GM19372 (cell line): ENCODE results near the gene CYP26C1.

Source experiments
- ATAC-seq: cut with Tn5 transposase; IDR thresholded peaks from one replicate; pipeline ENCODE4 v1.9.1; 2021; ENCODE audit warnings: mild to moderate bottlenecking, low read depth, moderate library complexity; ENCODE audit not compliant: unreplicated experiment

The CYP26C1 gene

DNA sequence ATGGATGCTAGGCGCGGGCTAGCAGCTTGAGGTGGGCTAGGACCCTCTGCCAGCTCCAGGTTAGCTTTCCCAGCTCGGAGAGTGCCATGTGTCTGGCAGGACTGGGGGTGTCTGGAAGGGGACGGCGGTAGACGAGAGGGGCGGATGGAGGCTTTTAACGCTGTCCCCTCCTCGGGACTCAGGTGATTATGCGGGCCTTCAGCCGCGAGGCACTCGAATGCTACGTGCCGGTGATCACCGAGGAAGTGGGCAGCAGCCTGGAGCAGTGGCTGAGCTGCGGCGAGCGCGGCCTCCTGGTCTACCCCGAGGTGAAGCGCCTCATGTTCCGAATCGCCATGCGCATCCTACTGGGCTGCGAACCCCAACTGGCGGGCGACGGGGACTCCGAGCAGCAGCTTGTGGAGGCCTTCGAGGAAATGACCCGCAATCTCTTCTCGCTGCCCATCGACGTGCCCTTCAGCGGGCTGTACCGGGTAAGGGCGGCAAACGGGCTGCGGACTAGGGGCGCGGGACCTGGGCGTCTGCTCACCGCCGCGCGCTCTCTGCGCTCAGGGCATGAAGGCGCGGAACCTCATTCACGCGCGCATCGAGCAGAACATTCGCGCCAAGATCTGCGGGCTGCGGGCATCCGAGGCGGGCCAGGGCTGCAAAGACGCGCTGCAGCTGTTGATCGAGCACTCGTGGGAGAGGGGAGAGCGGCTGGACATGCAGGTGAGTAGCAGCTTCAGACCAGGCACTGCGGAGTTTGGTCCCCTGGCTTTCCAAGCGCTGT, 14.2 kb downstream of the CYP26C1 start:
- no peak for ATAC-seq

DNA sequence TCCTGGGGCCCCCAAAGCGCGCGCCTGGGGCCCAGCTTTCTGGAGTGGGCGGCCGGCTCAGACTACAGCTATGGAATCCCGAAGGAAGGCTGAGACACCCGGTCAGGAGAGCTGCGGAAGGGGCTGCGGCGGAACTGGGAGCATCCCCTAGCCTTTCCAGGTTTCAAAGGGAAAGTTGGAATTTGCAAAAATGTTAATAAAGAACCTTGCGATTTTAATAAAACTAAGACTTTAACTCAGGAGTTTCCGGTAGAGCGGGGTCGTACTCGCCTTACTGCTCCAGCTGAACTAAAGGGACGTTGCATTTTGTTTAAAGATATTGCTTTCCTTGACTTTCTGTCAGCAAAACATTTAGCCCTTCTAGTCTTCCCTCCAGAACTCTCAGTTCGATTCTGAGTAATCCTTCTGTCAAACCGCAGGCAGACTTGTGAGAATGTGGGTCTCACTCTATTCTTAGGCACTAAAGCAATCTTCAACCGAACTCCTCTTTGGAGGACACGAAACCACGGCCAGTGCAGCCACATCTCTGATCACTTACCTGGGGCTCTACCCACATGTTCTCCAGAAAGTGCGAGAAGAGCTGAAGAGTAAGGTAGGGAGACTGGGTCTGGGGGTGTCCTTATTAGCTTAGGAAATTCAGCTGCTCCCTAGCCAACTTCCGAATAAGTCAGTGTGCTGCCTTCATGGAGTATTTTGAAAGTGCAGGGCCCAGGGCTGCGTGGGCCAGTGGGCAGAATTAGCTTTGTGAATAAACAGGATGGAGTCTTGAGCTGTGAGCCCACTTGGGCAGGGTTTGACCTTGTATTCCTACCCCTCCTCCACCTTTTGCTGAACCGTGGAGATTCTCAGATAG, 15.0 kb downstream of the CYP26C1 start:
- ATAC-seq: no peak

DNA sequence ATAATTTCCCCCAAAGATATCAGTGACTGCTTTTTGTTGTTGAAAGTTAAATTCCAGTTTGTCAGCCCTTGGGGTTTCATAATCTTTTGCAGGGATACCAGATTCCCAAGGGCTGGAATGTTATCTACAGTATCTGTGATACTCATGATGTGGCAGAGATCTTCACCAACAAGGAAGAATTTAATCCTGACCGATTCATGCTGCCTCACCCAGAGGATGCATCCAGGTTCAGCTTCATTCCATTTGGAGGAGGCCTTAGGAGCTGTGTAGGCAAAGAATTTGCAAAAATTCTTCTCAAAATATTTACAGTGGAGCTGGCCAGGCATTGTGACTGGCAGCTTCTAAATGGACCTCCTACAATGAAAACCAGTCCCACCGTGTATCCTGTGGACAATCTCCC, 16.3 kb downstream of the CYP26C1 start:
- ATAC-seq: no peak

DNA sequence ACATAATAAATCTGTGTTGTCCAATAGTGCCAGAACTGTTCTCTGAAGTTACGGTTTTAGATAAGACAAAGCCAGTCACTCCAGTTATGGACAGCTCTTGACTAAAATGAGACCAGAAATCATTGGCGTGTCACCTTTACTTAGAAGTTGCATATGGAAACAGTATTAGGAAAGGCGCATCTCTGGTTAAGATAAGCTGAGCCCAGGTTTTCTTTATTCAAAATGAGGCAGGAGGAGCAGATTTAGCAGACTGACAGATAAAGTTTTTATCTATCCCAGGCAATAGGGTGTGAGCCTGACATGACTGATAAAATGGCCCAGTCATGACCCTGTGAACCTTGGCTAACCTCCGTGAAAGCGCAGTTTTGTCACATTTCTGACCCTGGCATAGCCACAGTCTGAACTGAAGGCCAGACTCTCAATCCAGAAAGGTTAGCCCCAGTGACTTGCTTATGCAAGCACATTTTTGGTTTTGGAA, 17.3 kb downstream of the CYP26C1 start:
- ATAC-seq: no peak

DNA sequence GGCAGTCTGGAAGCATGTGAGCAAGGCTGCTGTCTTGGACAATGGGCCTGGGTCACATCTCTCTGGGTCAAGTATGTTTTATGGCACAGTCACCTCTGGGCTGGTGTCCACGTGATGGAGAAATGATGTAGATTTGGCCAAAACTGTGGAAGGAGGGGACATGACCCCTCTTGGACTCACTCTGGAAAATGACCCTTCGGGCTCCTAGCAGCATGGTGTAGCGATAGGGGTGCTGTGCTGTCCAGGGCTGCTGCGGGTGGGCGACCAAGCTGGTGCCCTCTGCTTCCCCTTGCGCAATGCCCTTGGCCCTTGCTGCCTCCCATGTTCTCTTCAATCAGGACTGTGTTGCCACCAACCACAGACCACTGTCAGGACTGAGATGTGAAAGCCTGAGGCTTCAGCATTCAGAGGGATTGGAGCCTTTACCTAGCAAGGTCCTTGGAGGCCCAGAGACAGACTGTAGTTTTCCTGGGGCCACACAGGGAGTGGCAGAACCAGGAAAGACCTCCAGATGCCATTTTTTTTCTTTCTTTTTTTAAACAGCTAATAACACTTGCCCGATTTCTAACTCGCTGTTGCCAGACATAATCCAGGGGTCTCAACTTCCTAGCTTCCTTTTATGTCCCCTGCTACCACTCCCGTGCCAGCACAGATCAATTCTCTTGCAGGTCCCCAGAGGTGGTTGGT, 19.2 kb downstream of the CYP26C1 start:
- ATAC-seq: no peak

DNA sequence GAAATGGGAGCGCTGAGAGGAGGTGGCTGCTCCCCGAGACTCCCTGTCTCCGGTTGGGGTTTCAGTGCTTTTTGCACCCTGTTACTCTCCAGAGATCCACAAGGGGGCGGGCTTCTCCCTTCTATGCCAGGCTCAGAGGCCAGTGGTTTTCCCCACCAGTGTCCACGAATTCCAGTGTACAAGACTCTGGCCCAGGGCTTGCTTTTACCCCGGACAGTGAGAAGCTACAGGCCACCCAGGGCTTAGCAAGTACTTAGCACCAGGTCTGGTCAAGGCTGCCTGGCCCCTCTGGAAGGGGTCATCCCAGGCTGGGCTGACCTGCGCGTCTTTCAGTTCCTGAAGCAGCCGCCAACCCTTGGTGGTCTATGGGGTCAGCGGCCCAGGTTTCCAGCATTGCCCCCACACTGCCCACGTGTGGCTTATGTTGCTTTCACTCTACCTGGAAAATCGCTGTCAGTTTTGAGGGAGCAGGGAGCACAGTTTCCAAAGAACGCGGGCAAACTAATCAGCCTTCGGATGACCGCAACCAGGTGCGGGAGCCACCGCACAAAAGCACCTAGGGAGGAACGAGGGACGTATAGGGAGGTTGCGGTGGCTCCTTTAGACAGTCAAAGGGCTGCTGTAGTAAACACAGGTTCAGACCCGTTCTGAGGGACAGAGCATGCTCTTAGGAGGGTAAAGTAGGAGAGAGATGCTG, 19.9 kb downstream of the CYP26C1 start:
- ATAC-seq: no peak

DNA sequence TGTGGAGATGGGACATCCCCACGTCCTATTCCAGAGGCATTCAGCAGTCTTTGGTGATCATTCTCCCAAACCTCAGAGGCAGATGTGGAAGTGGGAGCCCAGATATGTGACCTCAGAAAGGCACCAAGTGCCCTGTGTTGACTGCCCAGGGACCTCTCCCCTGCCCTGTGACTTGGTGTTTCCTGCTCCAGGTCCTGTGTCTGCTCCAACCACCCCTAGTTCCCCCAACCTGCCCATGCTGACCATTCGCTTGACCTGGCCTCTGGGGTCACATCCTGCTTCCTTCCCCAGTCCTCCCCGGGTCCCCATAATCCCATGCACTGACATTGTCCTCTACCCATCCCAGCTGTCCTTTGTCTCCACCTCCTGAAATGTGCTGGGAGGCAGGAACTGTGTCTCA, 20.7 kb downstream of the CYP26C1 start:
- no peak for ATAC-seq

DNA sequence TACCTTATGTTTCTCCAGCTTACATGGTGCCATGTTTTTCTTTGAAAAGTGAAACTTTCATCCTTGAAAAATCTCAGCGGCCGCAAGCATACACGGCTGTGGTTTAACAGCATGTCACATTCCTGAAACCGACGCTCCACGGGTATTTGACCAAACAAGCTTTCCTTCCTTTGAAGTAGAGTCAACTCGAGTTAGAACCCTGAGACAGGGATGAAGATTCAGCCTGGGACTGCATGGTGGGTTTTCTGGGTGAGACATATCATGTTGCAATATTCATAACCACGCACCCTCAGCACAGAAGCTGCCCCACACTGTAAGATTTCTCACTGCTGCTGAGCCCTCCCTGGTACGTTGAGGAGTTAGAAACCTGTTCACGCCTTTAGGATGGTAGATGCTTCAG, 21.2 kb downstream of the CYP26C1 start:
- no peak for ATAC-seq

DNA sequence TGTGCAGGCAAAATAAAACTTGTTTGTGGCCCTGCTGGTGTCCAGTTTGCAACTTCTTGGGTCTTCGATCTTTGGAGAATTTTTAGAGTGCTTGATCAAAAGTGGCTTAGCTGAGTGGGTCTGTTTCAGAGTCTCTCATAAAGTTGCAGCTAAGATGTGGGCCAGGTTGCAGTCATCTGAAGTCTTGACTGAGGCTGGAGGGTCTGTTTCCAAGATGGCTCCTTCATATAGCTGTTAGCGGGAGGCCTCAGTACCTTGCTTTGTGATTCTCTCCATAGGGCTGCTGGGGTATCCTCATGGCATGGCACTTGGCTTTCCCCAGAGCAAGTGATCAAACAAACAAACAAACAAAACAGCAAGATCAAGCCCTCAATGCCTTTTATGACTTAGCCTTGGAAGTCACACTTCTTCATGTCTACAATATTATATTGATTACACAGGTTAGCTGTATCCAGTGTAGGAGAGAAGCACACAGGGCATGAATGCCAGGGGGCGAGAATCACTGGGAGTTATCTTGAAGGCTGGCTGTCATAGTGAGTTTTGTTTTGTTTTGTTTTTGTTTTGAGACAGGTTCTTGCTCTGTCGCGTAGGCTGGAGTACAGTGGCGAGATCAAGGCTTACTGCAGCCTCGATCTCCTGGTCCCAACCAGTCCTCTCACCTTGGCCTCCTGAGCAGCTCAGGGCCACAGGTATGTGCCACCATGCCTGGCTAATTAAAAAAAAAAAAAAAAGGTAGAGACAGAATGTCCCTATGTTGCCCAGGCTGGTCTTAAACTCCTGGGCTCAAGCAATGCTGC, 23.3 kb downstream of the CYP26C1 start:
- ATAC-seq: no peak

DNA sequence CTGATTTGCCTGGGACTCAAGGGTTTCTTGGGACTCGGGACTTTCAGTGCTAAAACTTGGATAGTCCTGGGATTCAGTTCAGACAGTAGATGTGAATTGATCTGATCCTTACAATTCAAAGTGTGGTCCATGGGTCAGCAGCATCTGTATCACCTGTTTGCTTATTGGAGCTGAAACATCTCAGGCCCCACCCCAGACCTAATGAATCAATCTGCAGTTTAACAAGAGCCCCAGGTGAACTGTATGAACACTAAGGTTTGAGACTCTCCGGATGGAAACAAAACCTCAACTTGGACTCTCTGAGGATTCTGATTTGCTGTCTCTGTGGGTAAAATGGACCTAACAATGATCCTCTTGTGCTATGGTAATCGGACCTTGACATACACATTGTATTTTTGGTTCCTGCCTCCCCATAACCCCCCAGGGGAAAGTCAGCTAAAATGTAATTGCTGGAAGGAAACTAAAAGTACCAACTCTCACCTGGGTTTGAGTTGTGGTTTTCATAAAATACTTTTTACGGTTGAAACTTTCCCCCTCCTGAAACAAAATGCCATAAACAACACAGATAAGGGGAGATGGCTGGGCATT, 24.8 kb downstream of the CYP26C1 start:
- ATAC-seq: no peak

DNA sequence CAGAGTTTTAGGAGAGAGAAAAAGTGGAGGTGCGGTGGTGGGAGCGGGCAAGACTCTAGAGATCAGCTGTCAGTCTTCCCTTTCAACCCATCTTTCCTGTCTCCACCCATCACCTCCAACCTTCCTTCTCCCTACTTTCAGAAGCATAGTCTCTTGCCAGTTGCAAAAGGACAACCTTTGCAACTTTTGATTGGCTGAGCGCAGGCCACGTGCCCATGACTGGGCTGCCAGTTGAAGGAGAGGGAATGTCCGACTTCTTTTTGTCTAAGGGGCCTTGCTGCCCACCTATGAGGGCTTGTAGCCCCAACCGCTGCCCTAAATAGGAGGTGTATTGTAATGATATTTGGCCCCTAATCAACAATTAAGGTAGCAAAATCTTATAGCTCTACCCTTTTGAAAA, 25.7 kb downstream of the CYP26C1 start:
- no peak for ATAC-seq

DNA sequence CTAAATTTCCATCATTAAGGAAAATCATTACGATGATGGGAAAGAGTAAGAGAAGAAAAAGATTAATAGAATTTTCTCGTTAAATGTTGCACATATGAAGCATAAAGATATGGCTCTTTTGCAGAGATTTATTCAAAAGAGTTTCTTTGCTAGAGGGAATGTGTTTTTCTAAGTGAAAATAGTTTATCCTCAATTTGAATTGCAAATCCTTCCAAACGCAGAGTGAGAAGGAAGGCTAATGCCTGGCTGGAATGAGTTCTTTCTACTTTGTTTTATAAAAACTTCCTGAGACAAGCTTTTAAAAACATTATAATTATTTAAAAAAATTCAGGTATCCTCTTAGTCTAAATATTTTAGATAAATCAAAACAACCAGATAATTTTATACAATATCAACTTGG, 27.2 kb downstream of the CYP26C1 start:
- no peak for ATAC-seq

DNA sequence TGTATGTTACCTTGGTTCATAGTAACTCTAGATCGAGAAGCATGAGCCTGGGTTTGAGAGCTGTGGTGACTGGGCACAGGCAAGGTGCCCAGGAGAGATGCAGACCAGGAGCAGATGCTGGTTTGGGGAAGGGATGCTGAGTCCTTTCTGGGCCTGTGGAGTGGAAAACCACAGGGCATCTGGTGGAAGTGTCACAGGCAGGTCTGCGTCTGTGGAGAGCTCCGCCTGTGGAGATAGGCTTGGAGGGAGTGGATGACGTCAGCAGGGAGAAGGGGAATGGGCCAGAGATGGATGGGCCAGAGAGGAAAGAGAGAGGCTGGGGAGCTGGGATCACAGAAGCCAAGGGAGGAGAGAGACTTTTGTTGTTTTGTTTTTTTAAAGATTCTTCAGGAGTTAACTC, 27.9 kb downstream of the CYP26C1 start:
- ATAC-seq: no peak

DNA sequence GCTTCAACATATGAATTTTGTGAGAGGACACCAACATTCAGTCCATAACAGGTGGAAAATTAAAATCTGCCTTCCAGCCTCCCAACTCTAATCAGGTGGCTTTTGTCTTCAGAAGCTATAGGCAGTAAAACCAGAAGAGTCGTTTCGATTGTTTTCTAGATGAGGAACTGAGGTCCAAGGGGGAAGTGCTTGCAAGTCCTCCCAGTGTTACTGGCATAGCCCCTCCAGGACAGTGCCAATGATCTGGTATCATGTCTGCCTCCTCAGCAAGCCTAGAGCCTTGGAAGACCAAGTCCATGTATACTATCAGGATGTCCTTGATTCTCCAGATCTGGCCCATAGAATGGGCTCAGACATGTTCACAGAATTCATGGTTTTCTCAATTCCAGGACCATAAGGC, 30.0 kb downstream of the CYP26C1 start:
- ATAC-seq: no peak

DNA sequence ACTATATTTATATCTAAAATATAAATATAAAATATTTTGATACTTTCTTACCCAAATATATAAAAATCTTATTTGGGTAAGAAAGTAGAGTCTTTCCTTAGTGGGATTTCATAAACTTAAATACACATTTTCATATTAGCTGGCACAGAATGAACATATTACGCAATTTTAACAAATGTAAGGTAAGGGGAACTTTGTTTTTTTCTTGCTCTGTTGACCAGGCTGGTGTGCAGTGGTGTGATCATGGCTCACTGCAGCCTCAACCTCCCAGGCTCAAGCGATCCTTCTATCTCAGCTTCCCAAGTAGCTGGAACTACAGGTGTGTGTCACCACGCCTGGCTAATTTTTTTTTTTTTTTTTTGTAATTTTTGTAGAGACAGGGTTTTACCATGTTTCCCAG, 31.4 kb downstream of the CYP26C1 start:
- ATAC-seq: no peak

DNA sequence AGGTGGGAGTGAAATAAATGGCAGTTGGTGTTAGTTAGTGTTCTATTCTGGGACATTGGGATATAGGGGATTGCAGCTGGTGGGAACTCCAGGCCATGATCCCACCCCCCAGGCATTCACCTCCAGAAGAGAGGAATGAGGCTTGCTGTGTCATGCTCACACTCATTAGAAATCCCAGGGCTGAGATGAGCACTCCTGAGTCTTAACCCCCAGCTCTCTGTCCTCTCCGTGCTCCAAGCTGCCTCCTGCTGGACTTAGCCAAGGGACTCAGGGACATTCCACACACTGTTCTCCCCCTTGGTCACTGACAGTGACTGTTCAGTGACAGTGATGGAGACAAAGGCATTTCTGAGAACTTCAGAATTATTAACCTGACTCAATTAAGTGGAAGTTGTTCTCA, 34.6 kb downstream of the CYP26C1 start:
- no peak for ATAC-seq

DNA sequence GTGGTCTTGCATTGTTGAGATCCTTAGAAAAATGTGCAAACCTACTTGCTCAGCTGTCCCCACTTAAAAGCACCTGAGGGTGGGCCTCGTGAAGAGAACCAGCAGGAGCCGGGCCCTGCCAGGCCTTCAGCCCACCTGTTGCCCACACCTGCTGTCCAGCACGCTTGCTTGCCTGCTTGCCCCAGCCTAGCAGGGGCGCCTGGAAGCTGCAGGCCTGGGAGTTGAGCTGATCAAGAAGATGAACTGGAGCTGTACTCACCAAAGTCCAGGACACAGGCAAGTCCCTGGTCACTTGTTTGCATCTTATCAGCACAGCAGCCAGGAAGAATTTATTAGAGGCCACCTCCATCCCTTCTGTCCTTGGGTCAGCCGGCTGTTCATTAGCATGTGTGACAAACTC, 36.3 kb downstream of the CYP26C1 start:
- ATAC-seq: no peak

DNA sequence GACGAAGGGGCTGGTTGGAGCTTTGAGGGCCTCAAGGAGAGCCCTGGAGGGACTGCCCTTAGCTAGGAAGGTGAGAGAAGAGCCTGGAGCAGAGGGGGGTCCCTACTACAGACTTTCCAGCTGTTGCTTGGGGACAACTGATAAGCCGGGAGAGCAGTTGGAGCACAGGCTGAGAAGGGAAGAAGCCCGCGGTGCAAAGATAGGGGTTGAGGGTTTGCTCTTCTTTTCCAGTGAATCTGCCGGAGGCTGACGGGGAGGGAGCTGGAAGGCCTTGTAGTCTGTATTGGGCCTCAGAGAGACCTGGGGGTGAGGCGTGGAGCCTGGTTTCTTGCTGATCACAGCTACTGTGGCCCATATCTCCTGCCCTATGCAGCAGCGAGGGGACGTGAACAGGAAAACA, 36.8 kb downstream of the CYP26C1 start:
- no peak for ATAC-seq

DNA sequence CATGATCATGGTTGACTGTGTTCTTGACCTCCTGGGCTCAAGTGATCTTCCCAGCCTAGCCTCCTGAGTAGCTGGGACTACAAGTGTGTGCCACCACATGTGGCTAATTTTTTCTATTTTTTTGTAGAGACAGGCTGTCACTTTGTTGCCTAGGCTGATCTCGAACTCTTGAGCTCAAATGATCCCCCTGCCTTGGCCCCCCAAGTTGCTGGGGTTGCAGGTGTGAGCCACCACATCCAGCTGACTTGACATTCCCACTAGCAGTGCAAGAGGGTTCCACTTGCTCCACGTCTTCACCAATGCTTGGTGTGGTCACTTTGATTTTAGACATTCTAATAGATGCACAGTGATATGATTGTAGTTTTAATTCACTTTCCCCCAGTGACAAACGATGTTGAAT, 38.2 kb downstream of the CYP26C1 start:
- ATAC-seq: no peak

DNA sequence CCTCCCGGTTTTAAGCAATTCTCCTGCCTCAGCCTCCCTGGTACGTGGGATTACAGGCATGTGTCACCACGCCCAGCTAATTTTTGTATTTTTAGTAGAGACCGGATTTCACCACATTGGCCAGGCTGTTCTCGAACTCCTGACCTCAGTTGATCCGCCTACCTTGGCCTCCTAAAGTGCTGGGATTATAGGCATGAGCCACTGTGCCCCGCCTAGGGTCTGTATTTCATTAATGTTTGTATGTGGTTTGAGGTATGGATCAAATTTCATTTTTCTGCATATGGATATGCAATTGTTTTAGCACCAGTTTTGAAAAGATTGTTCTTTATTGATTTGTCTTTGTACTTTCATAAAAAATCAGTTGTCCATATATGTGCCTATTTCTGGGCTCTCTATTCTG, 39.1 kb downstream of the CYP26C1 start:
- ATAC-seq: no peak
